Lung (tissue), 12 donors: ENCODE results near the gene CYP3A5. TPM values are rescaled to one million over a fixed set of nuclear protein-coding genes. Genes with fewer than 3 reads are reported as not detected.

Experiments
- ATAC-seq: fragments of 200-7000 bp; cut with Tn5 transposase; one replicate; pipeline ENCODE4 v1.9.1; 2020; ENCODE audit warnings: moderate number of reproducible peaks; ENCODE audit not compliant: insufficient read depth, low FRiP score
- DNase-seq, 3 donors: peaks; one replicate each; pipeline ENCODE4 v3.0.0-alpha.2; 2013 to 2017
- H3K27ac ChIP-seq, 2 donors: one replicate each; pipeline ENCODE4 v1.5.1; 2013; ENCODE audit warnings: mild to moderate bottlenecking in 2 of 2, moderate library complexity in 2 of 2, control low read depth in 1 of 2, inconsistent platforms in 1 of 2, low read depth in 1 of 2, low read length in 1 of 2
- H3K27me3 ChIP-seq, 3 donors: one replicate each; pipeline ENCODE4 v1.5.1; 2013; ENCODE audit warnings: low read length in 2 of 3; ENCODE audit not compliant: control insufficient read depth in 3 of 3, insufficient read depth in 3 of 3
- H3K36me3 ChIP-seq, 4 donors: one replicate each; pipeline ENCODE4 v1.5.1; 2013; ENCODE audit warnings: low read length in 4 of 4, mild to moderate bottlenecking in 1 of 4, moderate library complexity in 1 of 4; ENCODE audit not compliant: control insufficient read depth in 4 of 4, insufficient read depth in 4 of 4
- H3K4me1 ChIP-seq, 5 donors: one replicate each; pipeline ENCODE4 v1.5.1; 2013; ENCODE audit warnings: low read length in 5 of 5, mild to moderate bottlenecking in 2 of 5, moderate library complexity in 1 of 5; ENCODE audit not compliant: control insufficient read depth in 5 of 5, insufficient read depth in 5 of 5
- H3K4me3 ChIP-seq: one replicate; pipeline ENCODE4 v1.5.1; 2013; ENCODE audit warnings: mild to moderate bottlenecking, control low read depth, moderate library complexity
- H3K9ac ChIP-seq, 2 donors: one replicate each; pipeline ENCODE4 v1.5.1; 2013; ENCODE audit warnings: low read length in 2 of 2, control low read depth in 1 of 2; ENCODE audit not compliant: insufficient read depth in 1 of 2
- H3K9me3 ChIP-seq, 4 donors: one replicate each; pipeline ENCODE4 v1.5.1; 2013; ENCODE audit warnings: low read length in 3 of 4, mild to moderate bottlenecking in 1 of 4, moderate library complexity in 1 of 4; ENCODE audit not compliant: control insufficient read depth in 4 of 4, insufficient read depth in 3 of 4
- CTCF ChIP-seq: IDR thresholded peaks from 2 replicates; pipeline ENCODE4 v1.5.1; 2012; ENCODE audit warnings: mild to moderate bottlenecking; ENCODE audit errors: control extremely low read depth, extremely low read depth
- WGBS, 2 donors: extraction: QIAGEN DNeasy Blood & Tissue Kit; methylation state at CpG; one replicate each; pipeline ENCODE4 v1.1.7; 2013; 5-methylcytosine and 5-hydroxymethylcytosine counted together
- polyA plus RNA-seq, 2 donors: library from polyadenylated mRNA; stranded (reverse); fragments of 200-250 nt; gene quantifications; one replicate each; pipeline ENCODE4 v1.2.1, GENCODE V29; 2013
- total RNA-seq, 2 donors: library from RNA; depleted of rRNA in 1 of 2; stranded (reverse); fragments of >200 nt in 1 of 2; gene quantifications; one replicate each; pipeline ENCODE4 v1.2.1, GENCODE V29; 2014 to 2021
- donor health status: control.
- donor health status: control.
- donor health status: Bipolar disorder and iron deficiency.
- donor health status: healthy.
- donor health status: DM: yes; HTN: yes; CAD: no.

Gene CYP3A5
- total and polyA plus RNA-seq, 4 donors: 2.2 to 26.3 (median 10.9) TPM

GRCh38 chr7:99720800-99721595, 41.2 kb upstream of the CYP3A5 start:
- H3K36me3 ChIP-seq: no peaks in the 10 kb centered on the region
- ATAC-seq (no peak), DNase-seq (peak; percentile 50 to 86 (median 82))
- H3K27me3 ChIP-seq: no peaks in the 10 kb centered on the region
- H3K4me1 ChIP-seq: peaks cover 0 to 32% (median 2%) of the 10 kb centered on the region in 5 donors
- no peak overlapping the region for H3K9ac ChIP-seq
- no peak overlapping the region for H3K27ac ChIP-seq
- no peak overlapping the region for H3K4me3 ChIP-seq
- 42 to 63% methylated on average over 5 of the region's 5 CpGs for WGBS, 2 donors
- TF ChIP-seq CTCF: no peak
- peaks cover 0 to 3% (median 0%) of the 10 kb centered on the region in 4 donors for H3K9me3 ChIP-seq

- Histone ChIP-seq H3K4me1 (peaks cover 0 to 35% (median 2%) of the 10 kb centered on the region in 5 donors), H3K27ac (no peak overlapping the region), H3K27me3 (no peaks in the 10 kb centered on the region), H3K4me3 (no peak overlapping the region), H3K36me3 (no peaks in the 10 kb centered on the region), H3K9me3 (peaks cover 0 to 3% (median 0%) of the 10 kb centered on the region in 4 donors), H3K9ac (no peak overlapping the region)
- ATAC-seq: no peak
- no peak for TF ChIP-seq CTCF
- DNase-seq: peak in 2 of 3 donors; percentile 73 to 83
- 59 to 72% methylated on average over 4 of the region's 4 CpGs for WGBS, 2 donors
Observed at GRCh38 chr7:99719996-99720769, 40.4 kb upstream of the CYP3A5 start.

GRCh38 chr7:99713995-99714570, 34.3 kb upstream of the CYP3A5 start:
- TF ChIP-seq CTCF: no peak
- H3K4me3 ChIP-seq: no peak overlapping the region
- no peaks in the 10 kb centered on the region for H3K27me3 ChIP-seq
- no peak overlapping the region for H3K9ac ChIP-seq
- no peak overlapping the region for H3K27ac ChIP-seq
- no peak for DNase-seq
- H3K9me3 ChIP-seq: peaks cover 0 to 7% (median under 1%) of the 10 kb centered on the region in 4 donors
- peaks cover 0 to 2% (median under 1%) of the 10 kb centered on the region in 4 donors for H3K36me3 ChIP-seq
- 77 to 84% methylated on average over 3 of the region's 3 CpGs for WGBS, 2 donors
- ATAC-seq: no peak
- peaks cover 0 to 3% (median 0%) of the 10 kb centered on the region in 5 donors for H3K4me1 ChIP-seq
